A673 (cell line): Measurements from ENCODE around the gene CACNA2D3.

Experiments used
- CTCF ChIP-seq: fragments of 300-800, 200-600 bp; sonication (generic); conservative IDR thresholded peaks from 2 replicates; pipeline ENCODE4 v1.5.1; 2017; ENCODE audit warnings: low read depth, mild to moderate bottlenecking, antibody characterized with exemption, low read length, moderate library complexity, mixed read lengths
- EZH2 ChIP-seq: fragments of 200-600 bp; sonication (generic); IDR thresholded peaks from 2 replicates; pipeline ENCODE4 v1.6.1; 2017; ENCODE audit warnings: borderline replicate concordance, low read depth, mild to moderate bottlenecking, mixed read lengths, antibody characterized with exemption, low read length; ENCODE audit not compliant: poor library complexity, severe bottlenecking

DNA sequence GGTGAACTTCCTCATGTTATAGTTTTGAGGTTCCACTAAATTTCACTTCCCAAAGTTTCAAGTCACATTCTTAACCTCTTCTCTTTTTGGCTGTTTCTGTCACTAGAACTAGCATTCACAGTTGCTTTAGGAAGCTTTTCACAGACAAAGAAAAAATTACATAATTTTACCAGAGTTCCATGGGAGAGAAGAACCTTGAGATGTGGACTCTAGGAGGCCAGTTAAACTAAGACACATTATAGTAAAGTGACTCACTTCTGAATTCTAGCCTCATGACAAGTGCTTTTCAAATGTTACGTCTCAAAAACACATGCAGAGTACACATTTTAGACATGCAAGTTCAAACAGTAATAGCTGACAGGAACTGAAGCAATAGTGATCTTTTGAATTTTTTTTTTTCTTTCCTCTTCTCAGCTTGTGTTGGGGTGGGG is 845.4 kb downstream of the CACNA2D3 start:
- TF ChIP-seq CTCF (no peak), EZH2 (no peak)
